Keratinocyte (primary cell): ENCODE results near the gene F11. TPM values are rescaled to one million over a fixed set of nuclear protein-coding genes. Genes with fewer than 3 reads are reported as not detected.

Experiments
- DNase-seq: peaks from one replicate; pipeline ENCODE4 v3.0.0-alpha.2; 2011; ENCODE audit warnings: low read depth, missing footprints, low spot score
- FAIRE-seq: peaks from 2 replicates; lab custom pipeline; 2011; peaks lifted over from hg19 to GRCh38; lab: Jason Lieb, UNC
- H2AFZ ChIP-seq: 2 replicates; pipeline ENCODE4 v1.6.0; 2012; ENCODE audit warnings: low read length, control low read depth, inconsistent platforms; ENCODE audit not compliant: control insufficient read depth
- H3K27ac ChIP-seq: 2 replicates; pipeline ENCODE4 v1.5.1; 2011; ENCODE audit warnings: low read length; ENCODE audit not compliant: control insufficient read depth, insufficient read depth
- H3K27me3 ChIP-seq: 3 replicates; pipeline ENCODE4 v1.6.0; 2011; ENCODE audit warnings: low read length; ENCODE audit not compliant: control insufficient read depth, insufficient read depth; ENCODE audit errors: extremely low read depth
- H3K36me3 ChIP-seq, 2 experiments: 2 replicates in 1 of 2; 3 replicates in 1 of 2; pipeline ENCODE4 v1.5.1; 2011; ENCODE audit warnings: low read length in 2 of 2, mild to moderate bottlenecking in 1 of 2; ENCODE audit not compliant: control insufficient read depth in 2 of 2, insufficient read depth in 2 of 2; ENCODE audit errors: extremely low read depth in 1 of 2
- H3K4me1 ChIP-seq: 3 replicates; pipeline ENCODE4 v1.5.1; 2011; ENCODE audit warnings: low read length; ENCODE audit not compliant: control insufficient read depth, insufficient read depth; ENCODE audit errors: extremely low read depth
- H3K4me2 ChIP-seq: 3 replicates; pipeline ENCODE4 v1.6.0; 2011; ENCODE audit warnings: low read depth, low read length; ENCODE audit not compliant: control insufficient read depth, insufficient read depth; ENCODE audit errors: extremely low read depth
- H3K4me3 ChIP-seq, 3 experiments: fragments of 200-600 bp in 1 of 3; sonication (generic) in 1 of 3; 2 replicates in 2 of 3; 3 replicates in 1 of 3; pipeline ENCODE4 v1.5.1; 2011 to 2016; ENCODE audit warnings: low read length in 3 of 3, mild to moderate bottlenecking in 3 of 3, control low read depth in 2 of 3, inconsistent platforms in 1 of 3, low read depth in 1 of 3, mixed read lengths in 1 of 3, mixed run types in 1 of 3, moderate library complexity in 1 of 3; ENCODE audit not compliant: control insufficient read depth in 2 of 3, insufficient read depth in 2 of 3; ENCODE audit errors: extremely low read depth in 1 of 3
- H3K79me2 ChIP-seq: 2 replicates; pipeline ENCODE4 v1.6.0; 2012; ENCODE audit warnings: low read length; ENCODE audit not compliant: control insufficient read depth, insufficient read depth
- H3K9ac ChIP-seq: 3 replicates; pipeline ENCODE4 v1.6.0; 2011; ENCODE audit warnings: low read length; ENCODE audit not compliant: control insufficient read depth, insufficient read depth; ENCODE audit errors: extremely low read depth
- H3K9me1 ChIP-seq: 3 replicates; pipeline ENCODE4 v1.6.0; 2011; ENCODE audit warnings: low read length; ENCODE audit not compliant: control insufficient read depth, insufficient read depth; ENCODE audit errors: extremely low read depth
- H3K9me3 ChIP-seq: 2 replicates; pipeline ENCODE4 v1.5.1; 2012; ENCODE audit warnings: low read depth, low read length; ENCODE audit not compliant: control insufficient read depth
- H4K20me1 ChIP-seq: 3 replicates; pipeline ENCODE4 v1.6.0; 2011; ENCODE audit warnings: low read length; ENCODE audit not compliant: control insufficient read depth, insufficient read depth; ENCODE audit errors: extremely low read depth
- CTCF ChIP-seq, 3 experiments: IDR thresholded peaks in 1 of 3; conservative IDR thresholded peaks in 1 of 3; optimal IDR thresholded peaks in 1 of 3; 2 replicates in 2 of 3; 3 replicates in 1 of 3; pipeline versions ENCODE3 to v1.5.1; 2011; ENCODE audit warnings: low read length in 3 of 3, mild to moderate bottlenecking in 3 of 3, moderate library complexity in 2 of 3, control low read depth in 1 of 3, inconsistent platforms in 1 of 3; ENCODE audit not compliant: insufficient read depth in 2 of 3; ENCODE audit errors: extremely low read depth in 1 of 3
- EZH2 ChIP-seq: IDR thresholded peaks from one replicate; pipeline ENCODE4 v1.6.1; 2012; ENCODE audit warnings: inconsistent platforms, mild to moderate bottlenecking, low read length, moderate library complexity
- dilution Hi-C: fragments of 300-500 bp; cut with MboI; formaldehyde crosslinking; loops from one replicate; pipeline ENCODE4 v1.7.0; 2020; ENCODE audit warnings: low sequenced_read_pairs; ENCODE audit not compliant: extremely low pct_ligation_motif_present
- polyA plus RNA-seq, 5 experiments: library from polyadenylated mRNA; depleted of rRNA in 3 of 5; stranded (reverse) in 3 of 5; stranded (forward) in 1 of 5; unstranded in 1 of 5; fragments of >200 nt; gene quantifications; 1 replicate in 1 of 5; 2 replicates in 3 of 5; 3 replicates in 1 of 5; pipeline versions ENCODE4 v1.2.1 to v1.2.3, GENCODE V29; 2011 to 2012; ENCODE audit warnings: missing spikeins in 2 of 5, low read depth in 1 of 5, low replicate concordance in 1 of 5

The F11 gene
- polyA plus RNA-seq, 1 donor (not counting 4 experiments of a cell fraction or from before 2014, with no cell fraction given) = not detected

- H3K27ac ChIP-seq = no peak overlapping the region
- no peaks in the 10 kb centered on the region for H3K9me3 ChIP-seq
- H3K27me3 ChIP-seq = no peaks in the 10 kb centered on the region
Observed at GRCh38 chr4:186236126-186236525, 29.9 kb upstream of the F11 start.

DNA sequence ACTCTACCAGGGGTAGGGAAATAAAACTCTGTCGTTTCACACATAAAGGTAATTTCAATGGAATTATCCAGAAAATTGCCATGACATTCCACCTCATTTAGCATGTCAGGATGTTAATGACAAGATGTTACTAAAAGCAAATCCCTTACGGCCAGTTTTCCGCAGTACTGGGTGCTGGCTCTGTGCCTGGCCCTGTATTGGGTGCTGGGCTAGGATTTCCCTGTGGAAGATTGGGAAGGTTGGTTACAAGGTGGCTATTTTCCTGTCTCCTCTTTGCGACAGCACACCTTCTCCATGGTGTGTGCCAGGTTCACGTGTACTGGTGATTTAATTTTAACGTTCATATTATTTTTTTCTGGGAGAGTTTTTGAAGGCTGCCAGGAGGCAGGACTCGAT, 25.5 kb upstream of the F11 start:
- H3K9me1 ChIP-seq = no peaks in the 10 kb centered on the region
- dilution Hi-C loops = no loop called here
- H3K79me2 ChIP-seq = no peaks in the 10 kb centered on the region
- TF ChIP-seq CTCF (optimal IDR thresholded peaks at IDR 0.05 in 1 of 3, IDR thresholded peaks at IDR 0.05 in 1 of 3, conservative IDR thresholded peaks at IDR 0.05 in 1 of 3; ENCODE audit: extremely low read depth in 1 of 3, insufficient read depth in 2 of 3, low read length in 3 of 3) (no peak), EZH2 (no peak)
- H3K27me3 ChIP-seq = no peaks in the 10 kb centered on the region
- no peak overlapping the region for H3K4me2 ChIP-seq
- FAIRE-seq (no peak), DNase-seq (no peak)
- no peak overlapping the region for H2AFZ ChIP-seq
- H3K9me3 ChIP-seq = no peaks in the 10 kb centered on the region
- H4K20me1 ChIP-seq = no peaks in the 10 kb centered on the region
- H3K27ac ChIP-seq = no peak overlapping the region
- H3K4me1 ChIP-seq = no peaks in the 10 kb centered on the region
- no peak overlapping the region for H3K4me3 ChIP-seq
- no peaks in the 10 kb centered on the region for H3K36me3 ChIP-seq
- H3K9ac ChIP-seq = no peak overlapping the region

More at GRCh38 chr4:186236126-186236525, 29.9 kb upstream of the F11 start:
- TF ChIP-seq CTCF (optimal IDR thresholded peaks at IDR 0.05 in 1 of 3, IDR thresholded peaks at IDR 0.05 in 1 of 3, conservative IDR thresholded peaks at IDR 0.05 in 1 of 3; ENCODE audit: extremely low read depth in 1 of 3, insufficient read depth in 2 of 3, low read length in 3 of 3) = no peak
- TF ChIP-seq EZH2 = no peak
- Histone ChIP-seq H3K9me1 (no peaks in the 10 kb centered on the region), H2AFZ (no peak overlapping the region), H3K79me2 (no peaks in the 10 kb centered on the region), H3K4me3 (no peak overlapping the region), H4K20me1 (no peaks in the 10 kb centered on the region), H3K36me3 (no peaks in the 10 kb centered on the region), H3K4me2 (no peak overlapping the region), H3K4me1 (no peaks in the 10 kb centered on the region), H3K9ac (no peak overlapping the region)
- DNase-seq = no peak
- no peak for FAIRE-seq
- dilution Hi-C loops = no loop called here
